H7 (cell line): Measurements from ENCODE around the gene MDP1. TPM values are rescaled to one million over a fixed set of nuclear protein-coding genes. Genes with fewer than 3 reads are reported as not detected.

Experiments
- DNase-seq: peaks from one replicate; pipeline ENCODE4 v3.0.0; 2012
- H3K27me3 ChIP-seq: 2 replicates; pipeline ENCODE4 v1.6.0; 2011; ENCODE audit warnings: mild to moderate bottlenecking, low read length; ENCODE audit not compliant: control insufficient read depth, insufficient read depth
- H3K36me3 ChIP-seq: replicated peaks from 2 replicates; pipeline ENCODE4 v1.5.1; 2011; ENCODE audit warnings: low read length; ENCODE audit not compliant: control insufficient read depth, insufficient read depth
- H3K4me3 ChIP-seq: 2 replicates; pipeline ENCODE4 v1.5.1; 2011; ENCODE audit warnings: low read depth, mild to moderate bottlenecking, control low read depth, low read length, moderate library complexity; ENCODE audit not compliant: insufficient read depth
- total RNA-seq: library from RNA; depleted of rRNA; stranded (reverse); fragments of >200 nt; shearing (Covaris generic); gene quantifications from 2 replicates; pipeline ENCODE4 v1.2.3, GENCODE V29; 2014

Gene MDP1
- total RNA-seq, 1 experiment from 2014 or later, result 23.6 TPM

DNA sequence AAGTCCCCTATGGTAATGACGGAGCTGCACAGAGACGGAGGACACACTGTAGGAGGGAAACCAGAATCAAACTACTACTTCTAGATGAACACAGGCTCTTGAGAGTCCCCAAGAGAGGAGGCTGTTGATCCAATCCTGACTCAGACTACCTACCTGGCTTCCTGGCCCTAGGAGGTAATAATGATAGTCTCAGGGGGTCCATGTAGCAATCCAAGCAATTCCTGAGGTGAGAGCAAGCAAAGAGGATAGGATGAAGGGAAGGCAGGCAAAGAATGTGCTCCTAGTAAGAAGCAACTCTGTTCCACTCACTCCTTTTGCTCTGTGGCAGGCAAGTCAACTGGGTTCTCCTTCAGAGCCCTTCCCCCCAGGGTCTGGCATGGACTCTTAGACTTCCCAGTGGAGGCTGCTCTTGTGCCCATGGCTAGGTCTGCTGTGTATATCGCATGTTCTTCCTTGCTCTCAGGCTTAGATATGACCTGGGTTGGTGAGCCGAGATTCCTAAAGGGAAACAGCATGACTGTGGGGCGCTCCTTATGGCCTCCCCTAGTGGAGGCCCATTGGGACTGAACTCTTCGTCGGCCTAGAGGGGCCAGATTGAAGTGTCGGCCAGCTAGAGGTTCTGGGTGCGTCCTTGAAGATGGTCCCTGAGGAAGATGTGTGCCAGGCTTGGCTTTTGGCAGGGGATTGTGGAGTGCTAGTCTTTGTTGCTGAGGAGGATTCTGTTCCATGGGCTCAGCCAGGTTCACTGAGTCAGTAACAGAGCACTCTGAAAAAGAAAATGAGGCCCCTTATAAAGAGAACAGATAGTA is 24.4 kb upstream of the MDP1 start:
- Histone ChIP-seq H3K36me3 (peaks cover 28% of the 10 kb centered on the region), H3K4me3 (no peak overlapping the region)
- DNase-seq, result no peak

DNA sequence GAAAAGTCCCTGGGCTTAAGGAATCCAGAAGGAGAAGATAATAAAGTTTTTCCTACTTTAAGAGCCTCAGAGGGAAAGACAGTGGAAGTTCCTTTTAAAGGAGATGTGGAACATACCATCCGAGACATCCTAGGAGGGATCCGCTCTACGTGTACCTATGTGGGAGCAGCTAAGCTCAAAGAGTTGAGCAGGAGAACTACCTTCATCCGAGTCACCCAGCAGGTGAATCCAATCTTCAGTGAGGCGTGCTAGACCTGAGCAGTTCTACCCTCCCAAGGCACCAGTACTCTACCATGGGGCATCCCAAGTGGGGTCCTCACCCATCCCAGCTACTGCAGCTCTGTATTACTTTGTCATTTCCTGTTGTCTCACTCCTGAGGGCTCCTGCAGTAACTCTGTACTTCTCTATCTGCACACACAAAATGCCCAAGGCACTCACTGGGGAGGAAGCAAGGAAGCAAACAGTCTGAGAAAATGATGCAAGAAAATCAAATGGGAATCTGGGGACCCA is 22.7 kb upstream of the MDP1 start:
- peaks cover 28% of the 10 kb centered on the region for H3K36me3 ChIP-seq
- H3K4me3 ChIP-seq, result no peak overlapping the region
- DNase-seq, result no peak
- no peaks in the 10 kb centered on the region; the same call in 1 of the 2 replicates for H3K27me3 ChIP-seq

More for the DNA sequence above, 24.4 kb upstream of the MDP1 start:
- no peaks in the 10 kb centered on the region; the same call in 1 of the 2 replicates for H3K27me3 ChIP-seq

- no peak for DNase-seq
- no peaks in the 10 kb centered on the region for H3K27me3 ChIP-seq
- H3K4me3 ChIP-seq, result no peak overlapping the region
- peaks cover 28% of the 10 kb centered on the region for H3K36me3 ChIP-seq
Observed at GRCh38 chr14:24238123-24238522, 22.3 kb upstream of the MDP1 start.

GRCh38 chr14:24237463-24237955 is 21.6 kb upstream of the MDP1 start:
- peaks cover 28% of the 10 kb centered on the region for H3K36me3 ChIP-seq
- no peak for DNase-seq
- no peaks in the 10 kb centered on the region for H3K27me3 ChIP-seq
- H3K4me3 ChIP-seq, result no peak overlapping the region

DNA sequence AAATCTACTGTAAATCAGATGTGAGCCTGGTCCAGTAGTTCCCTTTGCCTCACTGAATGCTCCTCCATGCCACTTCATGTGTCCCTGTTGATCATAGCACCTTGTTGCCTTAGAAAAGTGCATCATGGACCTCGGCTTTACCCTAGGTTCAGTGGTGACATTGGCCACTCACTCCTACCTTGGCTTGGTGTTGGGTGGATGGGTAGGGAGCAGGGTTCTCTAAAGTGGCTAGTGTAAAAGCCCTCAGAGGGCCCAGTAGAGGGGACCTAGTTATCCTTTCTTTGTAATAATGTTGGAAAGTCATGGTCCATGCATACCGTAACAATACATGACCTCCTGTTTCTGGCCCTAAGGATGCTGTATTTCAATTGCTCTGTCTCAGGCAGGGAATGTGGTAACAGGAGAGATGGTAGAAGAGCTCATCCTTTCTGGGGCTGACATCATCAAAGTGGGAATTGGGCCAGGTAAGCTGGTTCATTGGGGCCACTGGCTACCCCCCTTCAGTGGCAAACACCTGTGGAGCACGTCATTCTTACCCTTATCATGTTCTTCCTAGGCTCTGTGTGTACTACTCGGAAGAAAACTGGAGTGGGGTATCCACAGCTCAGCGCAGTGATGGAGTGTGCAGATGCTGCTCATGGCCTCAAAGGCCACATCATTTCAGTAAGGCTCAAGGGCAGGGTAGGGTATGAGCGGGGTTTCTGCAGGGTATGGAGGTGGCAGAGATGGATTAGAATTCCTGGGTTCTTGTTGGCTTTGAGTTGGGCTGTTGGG is 21.0 kb upstream of the MDP1 start:
- H3K4me3 ChIP-seq, result no peak overlapping the region
- peaks cover 28% of the 10 kb centered on the region for H3K36me3 ChIP-seq
- DNase-seq, result no peak
- H3K27me3 ChIP-seq, result no peaks in the 10 kb centered on the region

- Histone ChIP-seq H3K4me3 (no peak overlapping the region), H3K36me3 (peaks cover 28% of the 10 kb centered on the region), H3K27me3 (no peaks in the 10 kb centered on the region)
- no peak for DNase-seq
Observed at GRCh38 chr14:24235804-24236688, 20.2 kb upstream of the MDP1 start.

DNA sequence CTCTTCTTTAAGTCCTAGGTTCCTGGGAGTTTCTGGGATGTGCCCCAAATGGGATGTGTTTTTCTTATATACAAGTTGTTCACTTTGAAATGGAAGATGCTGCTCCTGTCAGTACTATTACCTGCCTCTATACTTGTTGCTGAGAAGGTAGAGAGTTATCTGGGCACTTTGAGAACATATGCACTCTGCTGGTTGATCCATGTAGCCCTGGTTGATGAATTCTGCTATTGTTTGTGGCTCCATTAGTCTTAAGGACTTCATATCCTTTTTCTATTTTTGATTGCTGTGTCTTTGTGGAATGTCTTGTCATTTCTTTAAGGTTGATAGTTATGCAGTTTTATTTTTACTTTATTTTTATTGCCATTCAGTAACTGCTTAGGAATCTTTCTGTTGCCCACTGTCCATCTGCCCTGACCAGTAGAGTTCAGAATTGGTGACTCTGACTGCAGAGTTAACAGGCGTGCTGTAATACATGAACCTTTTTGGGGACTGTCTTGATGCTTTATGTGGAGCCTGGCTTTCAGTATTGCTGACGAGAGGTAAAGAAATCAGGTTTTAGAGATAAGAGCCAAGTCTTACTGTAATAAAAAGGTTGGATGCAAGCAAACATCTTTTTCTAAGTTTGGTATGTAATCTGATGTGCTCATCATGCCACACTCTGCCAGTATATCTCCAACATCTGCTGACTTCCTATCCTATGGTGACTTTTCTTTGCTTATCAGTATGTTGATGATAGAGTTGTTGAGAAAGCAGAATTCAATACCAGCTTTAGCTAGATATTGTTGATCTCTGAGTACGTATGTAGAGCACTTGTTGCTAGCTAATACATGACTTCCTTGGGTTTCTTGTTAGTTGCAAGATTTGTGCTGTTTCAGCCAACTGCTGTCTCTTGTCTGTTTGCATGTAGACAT is 18.5 kb upstream of the MDP1 start:
- H3K36me3 ChIP-seq, result peaks cover 13% of the 10 kb centered on the region
- no peak overlapping the region for H3K4me3 ChIP-seq
- no peak for DNase-seq
- H3K27me3 ChIP-seq, result no peaks in the 10 kb centered on the region

DNA sequence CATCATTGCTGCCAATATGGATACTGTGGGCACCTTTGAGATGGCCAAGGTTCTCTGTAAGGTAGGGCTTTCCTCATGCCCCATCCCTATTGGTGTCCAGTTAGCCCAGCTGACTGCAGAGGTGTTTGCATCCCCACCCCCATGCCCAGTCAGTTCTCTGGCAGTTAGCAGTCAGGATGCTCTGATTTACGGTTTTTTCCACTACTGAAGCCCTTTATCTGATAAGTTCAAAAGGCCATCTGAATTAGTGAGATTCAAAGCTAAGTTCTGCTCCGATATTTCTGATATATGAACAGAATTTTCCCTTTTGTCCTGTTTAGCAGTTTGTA is 17.6 kb upstream of the MDP1 start:
- peak overlapping the region; percentile 87 for H3K4me3 ChIP-seq
- peaks cover 10% of the 10 kb centered on the region for H3K36me3 ChIP-seq
- DNase-seq, result no peak
- no peaks in the 10 kb centered on the region for H3K27me3 ChIP-seq

- peak within 1 kb of the TSS; percentile 87 for H3K4me3 ChIP-seq
- no peaks in the 10 kb centered on the region for H3K27me3 ChIP-seq
- peaks cover 10% of the 10 kb centered on the region for H3K36me3 ChIP-seq
- DNase-seq, result peak; percentile 66
Observed at GRCh38 chr14:24232645-24233537, 17.0 kb upstream of the MDP1 start, which contains the start of gene GMPR2. Gene GMPR2 (plus strand): TSS chr14:24232929. CDS start chr14:24233254, 325 bp downstream.

GRCh38 chr14:24232121-24232644 is 16.3 kb upstream of the MDP1 start, which contains the start of gene NEDD8:
Gene NEDD8 (minus strand): TSS chr14:24232367. CDS start chr14:24232267, 100 bp downstream.
- peaks cover 8% of the 10 kb centered on the region for H3K36me3 ChIP-seq
- peak; percentile 92 for DNase-seq
- H3K4me3 ChIP-seq, result peak within 1 kb of the TSS; percentile 87
- no peaks in the 10 kb centered on the region for H3K27me3 ChIP-seq

GRCh38 chr14:24231263-24232120 is 15.6 kb upstream of the MDP1 start:
- Histone ChIP-seq H3K36me3 (peaks cover 3% of the 10 kb centered on the region), H3K27me3 (no peaks in the 10 kb centered on the region), H3K4me3 (peak overlapping the region; percentile 87)
- peak; percentile 84 for DNase-seq
